ENCODE data around the gene SYT9. TPM values are rescaled to one million over a fixed set of nuclear protein-coding genes. Genes with fewer than 3 reads are reported as not detected.

SYT9 gene
- total and polyA plus RNA-seq, 10 of the 15 experiments (the other 5 are each of a cell fraction or from before 2014, with no cell fraction given), result 0.03 TPM; not detected in 9

DNA sequence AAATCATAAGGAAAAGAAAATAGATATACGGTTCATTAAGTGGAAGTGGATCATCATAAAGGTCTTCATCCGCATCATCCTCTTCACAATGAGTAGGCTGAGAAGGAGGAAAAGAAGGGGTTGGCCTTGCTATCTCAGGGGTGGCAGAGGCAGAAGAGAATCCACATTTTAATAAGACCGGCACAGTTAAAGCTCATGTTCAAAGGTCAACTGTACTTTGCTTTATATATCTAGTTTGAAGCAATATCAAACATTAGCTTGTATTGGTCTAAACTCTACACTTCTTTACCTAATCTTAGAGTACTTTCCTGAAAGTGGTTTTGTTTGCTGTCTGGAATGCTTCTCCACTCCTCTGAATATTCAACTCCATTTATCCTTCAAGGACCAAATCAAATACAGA is 256.4 kb downstream of the SYT9 start:
- Histone ChIP-seq H3K27ac (ENCODE audit: control insufficient read depth, insufficient read depth) (no peak overlapping the region), H2AFZ (ENCODE audit: control insufficient read depth, low read depth, low read length) (no peak overlapping the region), H3K9ac (ENCODE audit: control insufficient read depth, insufficient read depth, low read length) (no peak overlapping the region), H3K9me3 (replicated peaks; ENCODE audit: control insufficient read depth, insufficient read depth, low read length) (no peaks in the 10 kb centered on the region), H3K36me3 (ENCODE audit: control insufficient read depth in 2 of 2, insufficient read depth in 2 of 2, low read length in 1 of 2) (no peaks in the 10 kb centered on the region; a peak in 1 of 4 replicates), H3K27me3 (replicated peaks in 1 of 2; ENCODE audit: control insufficient read depth in 2 of 2, insufficient read depth in 2 of 2, low read length in 1 of 2) (no peaks in the 10 kb centered on the region), H3K4me2 (ENCODE audit: control insufficient read depth, insufficient read depth) (no peak overlapping the region), H3K79me2 (ENCODE audit: control insufficient read depth, insufficient read depth, low read length) (peaks cover 5% of the 10 kb centered on the region), H3K4me1 (ENCODE audit: control insufficient read depth, insufficient read depth, low read length) (peaks cover 19% of the 10 kb centered on the region), H3K4me3 (no peak overlapping the region), H4K20me1 (ENCODE audit: control insufficient read depth, insufficient read depth) (no peaks in the 10 kb centered on the region)
- ChIA-PET POLR2A (interaction anchor here (0.6 kb wide), 1 partner anchor 12 kb away, joined by 3 read pairs; no protein-coding TSS in a partner anchor), SMC1A (ENCODE audit: uncharacterized antibody, unreplicated experiment) (interaction anchor here (0.9 to 9.6 kb wide), 8 partner anchors 13 to 71 kb away, joined by 4 to 54 read pairs (median 4); no protein-coding TSS in a partner anchor), CTCF (interaction anchor here (0.7 to 8.1 kb wide), 7 partner anchors 11 to 156 kb away, joined by 3 to 67 read pairs (median 3); no protein-coding TSS in a partner anchor), RAD21 (ENCODE audit: unreplicated experiment) (interaction anchor here (2.3 to 7.1 kb wide), 2 partner anchors 13 to 14 kb away, joined by 8 to 57 read pairs; no protein-coding TSS in a partner anchor)
- DNase-seq (ENCODE audit: low read depth, low spot score), result no peak
- TF ChIP-seq, protein P1, sequence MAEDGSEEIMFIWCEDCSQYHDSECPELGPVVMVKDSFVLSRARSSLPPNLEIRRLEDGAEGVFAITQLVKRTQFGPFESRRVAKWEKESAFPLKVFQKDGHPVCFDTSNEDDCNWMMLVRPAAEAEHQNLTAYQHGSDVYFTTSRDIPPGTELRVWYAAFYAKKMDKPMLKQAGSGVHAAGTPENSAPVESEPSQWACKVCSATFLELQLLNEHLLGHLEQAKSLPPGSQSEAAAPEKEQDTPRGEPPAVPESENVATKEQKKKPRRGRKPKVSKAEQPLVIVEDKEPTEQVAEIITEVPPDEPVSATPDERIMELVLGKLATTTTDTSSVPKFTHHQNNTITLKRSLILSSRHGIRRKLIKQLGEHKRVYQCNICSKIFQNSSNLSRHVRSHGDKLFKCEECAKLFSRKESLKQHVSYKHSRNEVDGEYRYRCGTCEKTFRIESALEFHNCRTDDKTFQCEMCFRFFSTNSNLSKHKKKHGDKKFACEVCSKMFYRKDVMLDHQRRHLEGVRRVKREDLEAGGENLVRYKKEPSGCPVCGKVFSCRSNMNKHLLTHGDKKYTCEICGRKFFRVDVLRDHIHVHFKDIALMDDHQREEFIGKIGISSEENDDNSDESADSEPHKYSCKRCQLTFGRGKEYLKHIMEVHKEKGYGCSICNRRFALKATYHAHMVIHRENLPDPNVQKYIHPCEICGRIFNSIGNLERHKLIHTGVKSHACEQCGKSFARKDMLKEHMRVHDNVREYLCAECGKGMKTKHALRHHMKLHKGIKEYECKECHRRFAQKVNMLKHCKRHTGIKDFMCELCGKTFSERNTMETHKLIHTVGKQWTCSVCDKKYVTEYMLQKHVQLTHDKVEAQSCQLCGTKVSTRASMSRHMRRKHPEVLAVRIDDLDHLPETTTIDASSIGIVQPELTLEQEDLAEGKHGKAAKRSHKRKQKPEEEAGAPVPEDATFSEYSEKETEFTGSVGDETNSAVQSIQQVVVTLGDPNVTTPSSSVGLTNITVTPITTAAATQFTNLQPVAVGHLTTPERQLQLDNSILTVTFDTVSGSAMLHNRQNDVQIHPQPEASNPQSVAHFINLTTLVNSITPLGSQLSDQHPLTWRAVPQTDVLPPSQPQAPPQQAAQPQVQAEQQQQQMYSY (CRISPR knock-in tag; IDR thresholded peaks at IDR 0.05), result no peak
- TF ChIP-seq POLR2AphosphoS2 (IDR thresholded peaks at IDR 0.05; ENCODE audit: low read depth, low read length) (no peak), CHD2 (IDR thresholded peaks at IDR 0.05; ENCODE audit: borderline replicate concordance, low read depth, low read length) (no peak), ETV6 (conservative IDR thresholded peaks at IDR 0.05 in 1 of 2, IDR thresholded peaks at IDR 0.05 in 1 of 2; ENCODE audit: borderline replicate concordance in 1 of 2, low read depth in 1 of 2) (no peak), NR2C2 (IDR thresholded peaks at IDR 0.05; ENCODE audit: borderline replicate concordance, control insufficient read depth, insufficient read length, low read depth) (no peak), DPF2 (IDR thresholded peaks at IDR 0.05) (no peak), HDAC6 (IDR thresholded peaks at IDR 0.05; ENCODE audit: unreplicated experiment) (no peak), SPI1 (IDR thresholded peaks at IDR 0.05; ENCODE audit: borderline replicate concordance, insufficient read depth, low read depth, low read length) (no peak), TCF7 (IDR thresholded peaks at IDR 0.05; ENCODE audit: borderline replicate concordance) (no peak), PML (IDR thresholded peaks at IDR 0.05; ENCODE audit: low read length) (no peak), PAX8 (IDR thresholded peaks at IDR 0.05) (no peak)
- TF ChIP-seq, protein P2, sequence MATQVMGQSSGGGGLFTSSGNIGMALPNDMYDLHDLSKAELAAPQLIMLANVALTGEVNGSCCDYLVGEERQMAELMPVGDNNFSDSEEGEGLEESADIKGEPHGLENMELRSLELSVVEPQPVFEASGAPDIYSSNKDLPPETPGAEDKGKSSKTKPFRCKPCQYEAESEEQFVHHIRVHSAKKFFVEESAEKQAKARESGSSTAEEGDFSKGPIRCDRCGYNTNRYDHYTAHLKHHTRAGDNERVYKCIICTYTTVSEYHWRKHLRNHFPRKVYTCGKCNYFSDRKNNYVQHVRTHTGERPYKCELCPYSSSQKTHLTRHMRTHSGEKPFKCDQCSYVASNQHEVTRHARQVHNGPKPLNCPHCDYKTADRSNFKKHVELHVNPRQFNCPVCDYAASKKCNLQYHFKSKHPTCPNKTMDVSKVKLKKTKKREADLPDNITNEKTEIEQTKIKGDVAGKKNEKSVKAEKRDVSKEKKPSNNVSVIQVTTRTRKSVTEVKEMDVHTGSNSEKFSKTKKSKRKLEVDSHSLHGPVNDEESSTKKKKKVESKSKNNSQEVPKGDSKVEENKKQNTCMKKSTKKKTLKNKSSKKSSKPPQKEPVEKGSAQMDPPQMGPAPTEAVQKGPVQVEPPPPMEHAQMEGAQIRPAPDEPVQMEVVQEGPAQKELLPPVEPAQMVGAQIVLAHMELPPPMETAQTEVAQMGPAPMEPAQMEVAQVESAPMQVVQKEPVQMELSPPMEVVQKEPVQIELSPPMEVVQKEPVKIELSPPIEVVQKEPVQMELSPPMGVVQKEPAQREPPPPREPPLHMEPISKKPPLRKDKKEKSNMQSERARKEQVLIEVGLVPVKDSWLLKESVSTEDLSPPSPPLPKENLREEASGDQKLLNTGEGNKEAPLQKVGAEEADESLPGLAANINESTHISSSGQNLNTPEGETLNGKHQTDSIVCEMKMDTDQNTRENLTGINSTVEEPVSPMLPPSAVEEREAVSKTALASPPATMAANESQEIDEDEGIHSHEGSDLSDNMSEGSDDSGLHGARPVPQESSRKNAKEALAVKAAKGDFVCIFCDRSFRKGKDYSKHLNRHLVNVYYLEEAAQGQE (IDR thresholded peaks at IDR 0.05; ENCODE audit: low read depth, low read length), result no peak
- TF ChIP-seq, protein P3, sequence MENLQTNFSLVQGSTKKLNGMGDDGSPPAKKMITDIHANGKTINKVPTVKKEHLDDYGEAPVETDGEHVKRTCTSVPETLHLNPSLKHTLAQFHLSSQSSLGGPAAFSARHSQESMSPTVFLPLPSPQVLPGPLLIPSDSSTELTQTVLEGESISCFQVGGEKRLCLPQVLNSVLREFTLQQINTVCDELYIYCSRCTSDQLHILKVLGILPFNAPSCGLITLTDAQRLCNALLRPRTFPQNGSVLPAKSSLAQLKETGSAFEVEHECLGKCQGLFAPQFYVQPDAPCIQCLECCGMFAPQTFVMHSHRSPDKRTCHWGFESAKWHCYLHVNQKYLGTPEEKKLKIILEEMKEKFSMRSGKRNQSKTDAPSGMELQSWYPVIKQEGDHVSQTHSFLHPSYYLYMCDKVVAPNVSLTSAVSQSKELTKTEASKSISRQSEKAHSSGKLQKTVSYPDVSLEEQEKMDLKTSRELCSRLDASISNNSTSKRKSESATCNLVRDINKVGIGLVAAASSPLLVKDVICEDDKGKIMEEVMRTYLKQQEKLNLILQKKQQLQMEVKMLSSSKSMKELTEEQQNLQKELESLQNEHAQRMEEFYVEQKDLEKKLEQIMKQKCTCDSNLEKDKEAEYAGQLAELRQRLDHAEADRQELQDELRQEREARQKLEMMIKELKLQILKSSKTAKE (IDR thresholded peaks at IDR 0.05; ENCODE audit: low read depth, poor library complexity, severe bottlenecking), result no peak
- 93% methylated on average over 3 of the region's 3 CpGs for WGBS (ENCODE audit: insufficient coverage, insufficient replicate concordance, low lambda C conversion rate, missing lambda C conversion rate)
- intact Hi-C loops (cut with micrococcal nuclease; ENCODE audit: unreplicated experiment), result no loop called here
- BruUV-seq (replicated peaks), result no TSS peak
- no peak for ATAC-seq
- no peak for FAIRE-seq
- in situ Hi-C loops (cut with MboI), result loop anchor here (25.0 kb wide), 1 partner anchor 1821 kb away; the partner anchor contains the start of genes TRIM22 and TRIM5

Measured in GM12878 (cell line).